GM18508 (cell line): ENCODE results near the gene PLEKHB1.

ENCODE experiments used
- ATAC-seq: cut with Tn5 transposase; IDR thresholded peaks from one replicate; pipeline ENCODE4 v1.9.1; 2021; ENCODE audit warnings: moderate number of reproducible peaks; ENCODE audit not compliant: insufficient read depth, unreplicated experiment

The PLEKHB1 gene

DNA sequence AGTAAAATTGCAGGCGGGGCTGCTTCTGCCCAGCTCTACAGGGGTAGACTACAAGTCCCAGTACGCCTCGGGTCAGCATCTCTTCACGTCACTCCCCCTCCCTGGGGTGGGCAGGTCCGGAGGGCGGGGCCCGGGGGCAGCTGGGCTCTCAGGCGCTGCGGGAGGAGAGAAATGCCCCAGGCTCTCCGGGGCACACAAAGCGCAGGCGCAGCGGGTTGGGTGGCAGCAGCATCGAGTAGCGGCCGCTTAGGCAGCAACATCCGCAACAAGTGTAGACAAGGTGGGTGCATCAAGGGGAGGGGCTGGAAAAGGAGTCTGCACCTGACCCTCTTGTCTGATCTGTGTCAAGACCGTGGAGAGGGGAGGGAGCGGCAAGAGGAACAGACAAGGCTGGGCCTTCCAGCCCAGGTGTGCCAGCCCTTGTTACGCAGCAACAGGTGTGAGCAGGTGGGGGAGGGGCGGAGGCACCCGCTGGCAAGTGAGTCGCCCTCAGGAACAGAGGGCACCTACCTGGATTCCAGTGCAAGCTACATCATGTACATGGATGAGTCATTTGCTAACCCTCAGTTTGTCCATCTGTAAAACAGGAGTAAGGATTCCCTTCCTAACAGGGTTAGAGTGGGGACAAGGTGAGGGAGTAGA, 1.2 kb downstream of the PLEKHB1 start:
- ATAC-seq: no peak

DNA sequence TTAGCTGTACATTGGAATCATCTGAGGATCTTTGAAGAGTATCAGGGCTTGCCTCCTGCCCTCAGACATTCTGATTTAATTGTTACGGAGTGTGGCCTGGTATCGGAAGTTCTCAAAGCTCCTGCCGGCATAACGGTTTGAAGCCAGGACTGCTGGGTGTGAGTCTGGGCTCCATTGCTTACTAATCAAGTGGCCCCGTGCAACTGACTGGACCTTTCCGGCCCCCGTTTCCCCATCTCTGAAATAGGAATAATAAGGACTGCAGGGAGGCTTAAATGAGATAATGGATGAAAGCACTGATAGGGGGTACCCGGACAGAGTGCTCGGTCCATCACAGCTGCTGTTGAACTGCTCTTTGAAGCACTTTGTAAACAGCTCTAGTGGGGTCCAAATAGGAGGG, 1.7 kb downstream of the PLEKHB1 start:
- no peak for ATAC-seq

DNA sequence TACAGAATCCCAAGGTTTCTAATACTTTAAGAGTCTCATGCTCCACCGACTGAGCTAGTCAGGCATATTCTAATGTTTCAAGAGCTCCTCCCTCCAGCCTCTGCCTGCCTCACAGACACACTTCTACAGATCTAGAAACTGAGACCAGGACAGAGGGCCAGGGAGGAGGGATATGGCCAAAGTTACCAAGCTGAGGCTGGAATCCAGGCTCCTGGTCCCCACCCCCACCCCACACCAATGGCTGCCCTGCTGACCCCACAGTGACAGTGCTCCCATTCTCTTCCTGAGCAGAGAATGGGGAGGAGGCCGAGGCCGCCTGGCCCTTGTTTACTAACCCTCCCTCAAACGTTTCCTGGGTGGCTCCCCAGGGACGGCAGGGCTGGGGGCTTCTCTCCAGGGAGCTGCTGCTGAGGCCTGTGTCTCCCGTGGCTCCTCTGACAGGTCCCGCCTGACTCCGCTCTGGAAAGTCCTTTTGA, 2.2 kb downstream of the PLEKHB1 start:
- ATAC-seq: no peak

DNA sequence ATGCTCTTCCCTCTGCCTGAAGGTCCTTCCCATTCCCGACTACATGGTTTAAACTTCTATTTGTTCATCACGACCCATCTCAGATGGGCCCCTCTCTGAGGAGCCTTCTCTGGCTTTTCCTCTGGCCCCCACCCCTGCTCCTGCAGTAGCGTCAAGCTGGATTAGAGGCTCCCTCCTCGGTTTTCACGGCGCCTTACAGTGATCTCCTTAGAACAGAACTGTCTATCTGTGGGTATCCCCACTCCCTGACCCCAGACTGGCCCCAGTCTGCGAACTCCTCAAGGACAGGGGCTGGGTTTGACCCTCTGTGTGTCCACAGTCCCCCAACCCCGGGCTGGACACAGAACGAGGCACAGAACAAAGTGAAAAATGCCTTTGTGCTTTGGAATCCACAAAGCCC, 2.8 kb downstream of the PLEKHB1 start:
- ATAC-seq: no peak

DNA sequence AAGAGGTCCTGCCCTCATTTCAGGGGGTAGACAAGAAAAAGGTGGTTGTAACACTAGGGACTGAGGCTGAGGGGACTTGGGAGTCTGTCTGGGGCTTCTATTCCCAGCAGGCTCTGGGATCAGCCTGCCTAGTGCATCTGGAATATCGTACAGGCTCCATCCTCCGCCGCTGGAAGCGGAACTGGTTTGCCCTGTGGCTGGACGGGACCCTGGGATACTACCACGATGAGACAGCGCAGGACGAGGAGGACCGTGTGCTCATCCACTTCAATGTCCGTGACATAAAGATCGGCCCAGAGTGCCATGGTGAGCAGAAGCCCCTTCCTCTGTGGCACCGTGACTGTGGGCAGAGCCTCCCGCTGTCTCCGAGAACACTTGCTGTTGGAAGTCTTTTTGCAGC, 4.0 kb downstream of the PLEKHB1 start:
- ATAC-seq: no peak

DNA sequence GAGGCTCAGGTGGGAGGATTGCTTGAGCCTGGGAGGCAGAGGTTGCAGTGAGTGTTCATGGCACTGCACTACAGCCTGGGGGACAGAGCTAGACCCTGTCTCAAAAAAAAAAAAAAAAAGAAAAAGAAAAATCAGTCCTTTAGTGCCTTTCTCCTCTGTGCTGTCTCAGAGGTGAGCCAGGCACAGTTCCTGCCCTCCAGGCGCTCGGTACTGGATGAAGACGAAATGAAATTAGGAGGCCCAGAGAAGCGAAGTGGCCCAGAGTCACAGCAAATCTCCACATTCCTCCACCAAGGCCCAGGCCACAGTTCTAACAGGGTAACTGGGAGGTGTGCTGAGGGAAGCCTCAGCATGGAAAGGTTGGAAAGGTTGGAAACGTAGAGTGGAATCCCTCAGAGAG, 4.9 kb downstream of the PLEKHB1 start:
- no peak for ATAC-seq

DNA sequence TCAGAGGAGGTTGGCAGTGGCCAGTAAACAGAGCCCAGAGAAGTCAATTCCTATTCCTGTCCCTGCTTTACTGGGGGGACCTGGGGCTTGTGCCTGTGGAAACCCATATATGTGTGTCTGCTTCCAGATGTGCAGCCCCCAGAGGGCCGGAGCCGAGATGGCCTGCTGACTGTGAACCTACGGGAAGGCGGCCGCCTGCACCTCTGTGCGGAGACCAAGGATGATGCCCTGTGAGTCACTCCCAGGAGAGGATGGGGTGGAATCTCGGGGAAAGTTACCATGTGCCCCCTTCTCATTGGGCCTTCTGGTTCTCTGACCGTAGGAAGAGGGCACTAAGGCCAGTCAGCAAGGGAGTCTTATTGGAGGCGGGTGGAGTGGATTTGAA, 5.3 kb downstream of the PLEKHB1 start:
- no peak for ATAC-seq

DNA sequence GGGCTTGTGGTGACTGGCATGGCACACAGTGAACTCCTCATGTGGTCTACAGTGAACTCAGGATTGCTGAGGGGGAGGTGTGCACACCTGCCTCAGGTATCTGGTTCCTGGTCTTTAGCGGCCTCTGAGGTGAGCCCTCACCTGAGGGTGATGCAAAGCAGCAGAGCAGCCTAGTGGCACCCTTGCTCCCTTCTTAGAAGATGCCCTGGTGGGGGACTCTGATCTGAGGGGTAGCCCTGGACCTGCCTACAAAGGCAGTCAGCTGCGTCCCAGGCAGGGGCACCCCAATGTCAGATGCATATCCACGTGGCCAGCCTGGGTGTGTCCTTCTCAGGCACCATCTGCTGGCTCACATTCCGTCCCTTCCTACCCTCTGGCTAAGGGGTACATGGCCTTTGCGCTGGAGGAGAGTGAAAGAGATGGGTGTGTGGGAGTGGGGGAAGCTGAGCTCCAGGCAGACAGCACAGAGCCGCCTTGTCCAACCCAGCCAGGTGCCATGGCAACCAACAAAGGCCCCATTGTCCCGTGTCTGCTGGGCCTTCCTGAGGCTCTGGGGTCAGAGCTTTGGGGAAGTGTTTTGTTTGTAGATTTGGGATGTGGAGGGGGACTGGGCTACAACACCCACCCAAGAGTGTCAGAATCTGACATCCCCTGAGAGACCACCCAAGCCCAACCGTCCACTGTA, 5.8 kb downstream of the PLEKHB1 start:
- ATAC-seq: no peak

DNA sequence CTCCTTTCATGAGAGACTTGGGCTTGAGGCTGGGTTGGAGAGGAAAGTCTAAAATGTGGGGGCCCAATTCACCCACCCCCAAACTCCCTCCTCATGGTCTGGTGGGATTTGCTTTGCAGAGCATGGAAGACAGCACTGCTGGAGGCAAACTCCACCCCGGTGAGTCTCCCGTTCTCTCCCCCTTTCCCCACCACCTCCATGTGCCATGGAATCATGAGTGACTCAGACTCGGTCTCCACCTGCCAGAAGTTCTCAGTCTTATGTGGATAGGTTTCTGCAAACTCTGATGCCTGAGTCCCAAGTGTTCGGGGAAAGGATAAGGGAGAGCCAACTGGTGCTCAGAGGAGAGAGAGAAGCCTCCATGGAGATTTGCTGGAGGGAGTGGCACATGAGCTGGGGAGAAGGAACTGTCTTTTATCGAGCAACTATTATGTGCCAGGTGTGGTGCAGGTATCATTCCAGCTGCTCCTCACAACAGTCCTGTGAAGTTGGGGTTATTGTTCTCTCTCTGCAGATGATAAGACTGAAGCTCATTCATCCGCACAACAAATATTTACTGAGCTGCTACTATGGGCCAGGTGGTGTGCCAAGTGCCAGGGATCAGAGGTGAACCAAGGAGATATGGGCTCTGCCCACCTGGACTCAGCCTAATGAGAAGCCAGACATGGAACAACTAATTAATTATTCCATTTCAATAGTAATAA, 6.6 kb downstream of the PLEKHB1 start:
- no peak for ATAC-seq

DNA sequence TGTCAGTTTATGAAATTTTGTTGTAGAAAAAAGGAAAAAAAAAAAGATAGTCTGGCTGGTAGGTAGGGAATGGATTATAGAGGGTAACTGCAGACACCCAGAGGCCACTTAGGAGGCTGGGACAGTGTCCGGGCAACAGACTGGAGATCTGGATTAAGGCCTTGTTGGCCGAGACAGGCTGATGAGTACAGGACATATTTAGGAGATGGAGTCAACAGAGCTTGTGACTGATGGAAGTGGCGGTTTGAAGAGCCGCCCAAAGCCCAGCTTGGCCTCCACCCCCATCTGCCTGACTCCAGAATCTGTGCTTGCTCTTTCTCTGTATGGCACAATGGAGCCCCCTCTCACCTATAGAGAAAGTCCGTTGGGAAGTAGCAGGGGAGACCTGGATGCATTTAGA, 7.6 kb downstream of the PLEKHB1 start:
- no peak for ATAC-seq

DNA sequence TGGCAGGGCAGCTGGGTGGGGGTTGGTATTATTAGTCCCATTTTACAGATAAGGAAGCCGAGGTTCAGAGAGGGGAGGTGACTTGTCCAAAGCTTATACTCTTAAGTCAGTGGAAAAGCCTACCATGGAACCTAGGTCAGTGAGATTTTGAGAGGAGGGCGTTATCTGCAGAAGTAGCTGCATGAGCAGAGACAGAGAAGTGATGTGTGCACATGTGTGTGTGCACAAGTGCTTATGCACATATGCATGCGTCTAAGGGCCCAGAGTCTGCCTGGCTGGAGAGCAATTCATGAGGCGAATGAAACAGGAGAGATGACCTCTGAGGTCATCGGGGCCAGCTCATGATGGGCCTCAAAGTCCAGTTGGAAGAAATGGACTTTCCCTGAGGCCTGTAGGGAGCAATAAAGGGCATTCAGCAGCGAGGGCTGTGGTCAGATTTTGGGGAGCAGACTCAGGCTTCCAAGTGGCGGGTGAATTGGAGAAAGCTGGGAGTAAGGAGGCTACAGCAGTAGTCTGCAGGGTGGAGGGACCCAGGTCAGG, 8.2 kb downstream of the PLEKHB1 start:
- ATAC-seq: no peak

DNA sequence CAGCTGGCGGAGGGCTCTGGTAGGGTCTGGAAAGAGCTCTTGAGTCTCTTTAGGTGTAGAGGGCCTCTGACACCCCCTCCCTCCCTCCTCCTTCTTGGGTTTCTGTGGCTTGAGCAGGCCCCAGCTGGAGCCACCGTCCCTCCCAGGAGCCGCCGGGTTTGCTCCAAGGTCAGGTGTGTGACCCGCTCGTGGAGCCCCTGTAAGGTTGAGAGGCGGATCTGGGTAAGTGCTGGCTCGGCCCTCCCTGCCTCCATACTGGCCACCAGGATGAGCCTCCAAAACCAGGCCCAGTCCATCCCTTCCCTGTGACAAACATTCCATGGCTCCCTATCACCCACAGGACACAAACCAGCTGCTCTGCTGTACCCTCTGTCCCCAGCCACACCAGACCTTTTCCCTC, 9.3 kb downstream of the PLEKHB1 start:
- ATAC-seq: no peak

DNA sequence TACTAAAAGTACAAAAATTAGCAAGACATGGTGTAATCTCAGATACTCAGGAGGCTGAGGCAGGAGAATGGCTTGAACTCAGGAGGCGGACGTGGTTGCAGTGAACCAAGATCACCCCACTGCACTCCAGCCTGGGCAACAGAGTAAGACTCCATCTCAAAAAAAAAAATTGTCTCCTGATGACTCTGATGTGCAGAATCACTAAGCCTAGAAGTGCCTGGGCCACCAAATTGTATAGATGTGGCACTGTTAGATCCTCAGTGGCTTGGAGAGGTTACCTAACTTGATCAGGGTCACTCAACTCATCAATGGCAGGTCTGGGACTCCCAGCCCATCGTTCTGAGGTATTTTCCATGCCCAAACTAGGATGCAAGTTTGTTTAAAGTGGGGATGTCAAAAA, 10.6 kb downstream of the PLEKHB1 start:
- ATAC-seq: no peak

DNA sequence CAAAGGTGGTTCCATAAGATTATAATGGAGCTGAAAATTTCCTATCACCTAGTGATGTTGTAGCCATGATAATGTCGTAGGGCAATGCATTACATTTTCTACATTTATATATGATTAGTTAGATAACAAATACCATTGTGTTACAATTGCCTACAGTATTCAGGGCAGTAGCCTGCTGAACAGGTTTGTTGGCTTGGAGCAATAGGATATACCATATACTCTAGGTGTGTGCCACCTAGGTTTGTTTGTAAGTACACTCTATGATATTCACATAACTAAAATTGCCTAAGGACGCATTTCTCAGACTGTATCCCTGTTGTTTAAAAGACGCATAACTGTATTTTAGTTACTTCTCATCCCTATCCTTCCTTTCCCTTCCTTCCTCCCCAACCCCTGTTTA, 13.6 kb downstream of the PLEKHB1 start:
- no peak for ATAC-seq

DNA sequence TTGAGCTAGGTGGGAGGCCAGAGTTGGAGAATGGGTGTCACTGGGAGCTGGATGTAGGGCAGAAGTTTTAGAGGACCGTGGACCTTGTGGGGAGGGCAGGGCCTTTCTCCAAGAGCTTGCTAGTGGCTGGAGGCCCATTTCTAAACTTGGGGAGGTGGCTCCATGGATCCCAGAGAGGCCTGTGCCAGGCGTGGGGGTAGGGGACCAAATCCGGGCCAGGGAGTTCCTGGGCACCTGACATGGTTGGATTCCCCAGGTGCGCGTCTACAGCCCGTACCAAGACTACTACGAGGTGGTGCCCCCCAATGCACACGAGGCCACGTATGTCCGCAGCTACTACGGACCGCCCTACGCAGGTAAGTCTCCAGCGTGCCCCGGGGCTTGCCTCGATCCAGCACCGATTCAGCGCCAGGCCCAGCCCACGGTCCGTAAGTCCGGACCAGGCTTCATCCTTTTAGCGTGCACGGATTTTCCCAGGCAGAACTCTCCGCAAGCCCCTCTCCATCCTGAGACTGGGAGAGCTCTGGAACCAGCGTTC, 14.2 kb downstream of the PLEKHB1 start:
- ATAC-seq: no peak

DNA sequence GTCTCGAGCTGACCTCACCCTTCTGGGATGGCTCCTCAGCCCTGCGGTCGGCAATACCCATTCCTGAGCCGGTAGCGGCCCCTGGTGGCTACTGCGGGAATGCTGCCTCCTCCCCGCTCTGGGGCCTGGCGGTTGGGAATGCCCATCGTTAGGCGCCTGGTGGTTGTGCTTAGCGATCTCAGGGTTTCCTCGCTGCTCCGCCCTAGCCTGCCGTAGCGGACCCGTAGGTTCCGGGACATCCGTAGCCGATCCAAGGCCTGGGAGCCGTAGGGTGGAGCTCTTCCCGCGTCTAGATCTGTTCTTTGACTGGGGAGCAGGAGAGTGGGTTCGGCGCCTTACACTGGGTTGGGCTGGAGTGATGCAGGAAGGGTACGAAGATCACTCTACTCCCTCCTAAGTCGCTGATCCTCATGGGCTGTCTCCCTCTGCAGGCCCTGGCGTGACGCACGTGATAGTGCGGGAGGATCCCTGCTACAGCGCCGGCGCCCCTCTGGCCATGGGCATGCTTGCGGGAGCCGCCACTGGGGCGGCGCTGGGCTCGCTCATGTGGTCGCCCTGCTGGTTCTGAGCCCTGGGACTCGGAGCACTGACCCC, 14.8 kb downstream of the PLEKHB1 start:
- ATAC-seq: no peak

DNA sequence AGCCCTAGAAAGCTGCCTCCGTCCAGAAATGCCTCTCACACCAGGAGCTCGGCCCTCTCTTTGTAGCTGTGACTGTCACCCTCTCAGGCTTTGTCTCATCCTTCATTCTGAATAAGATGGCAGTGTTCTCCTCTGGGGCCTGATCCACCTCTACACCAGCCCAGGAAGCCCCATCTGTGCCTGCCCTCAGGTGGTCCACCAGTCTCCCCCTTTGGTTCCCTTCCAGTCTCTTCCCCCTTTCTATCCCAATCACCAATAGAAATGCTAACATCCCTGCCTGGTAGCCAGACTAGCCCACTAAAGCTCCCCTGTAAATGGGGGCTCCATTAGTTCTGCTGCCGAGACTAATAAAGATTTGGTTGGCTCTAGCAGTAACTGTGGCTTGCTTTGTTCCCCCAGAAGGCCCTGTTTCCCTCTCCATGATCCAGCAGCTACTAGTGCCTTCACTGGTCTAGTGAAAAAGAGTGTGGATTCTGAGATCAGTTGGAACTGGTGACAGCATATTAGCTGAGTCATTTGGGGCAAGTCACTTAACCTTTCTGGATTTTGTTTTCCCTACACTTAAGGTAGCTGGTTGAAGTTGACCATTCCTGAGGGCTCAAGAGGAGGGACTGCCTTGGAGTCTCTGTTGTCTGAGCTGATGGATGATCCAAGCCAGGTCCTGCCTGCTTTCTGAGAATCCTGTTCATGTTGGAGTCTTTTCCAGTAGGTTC, 16.2 kb downstream of the PLEKHB1 start:
- ATAC-seq: no peak

DNA sequence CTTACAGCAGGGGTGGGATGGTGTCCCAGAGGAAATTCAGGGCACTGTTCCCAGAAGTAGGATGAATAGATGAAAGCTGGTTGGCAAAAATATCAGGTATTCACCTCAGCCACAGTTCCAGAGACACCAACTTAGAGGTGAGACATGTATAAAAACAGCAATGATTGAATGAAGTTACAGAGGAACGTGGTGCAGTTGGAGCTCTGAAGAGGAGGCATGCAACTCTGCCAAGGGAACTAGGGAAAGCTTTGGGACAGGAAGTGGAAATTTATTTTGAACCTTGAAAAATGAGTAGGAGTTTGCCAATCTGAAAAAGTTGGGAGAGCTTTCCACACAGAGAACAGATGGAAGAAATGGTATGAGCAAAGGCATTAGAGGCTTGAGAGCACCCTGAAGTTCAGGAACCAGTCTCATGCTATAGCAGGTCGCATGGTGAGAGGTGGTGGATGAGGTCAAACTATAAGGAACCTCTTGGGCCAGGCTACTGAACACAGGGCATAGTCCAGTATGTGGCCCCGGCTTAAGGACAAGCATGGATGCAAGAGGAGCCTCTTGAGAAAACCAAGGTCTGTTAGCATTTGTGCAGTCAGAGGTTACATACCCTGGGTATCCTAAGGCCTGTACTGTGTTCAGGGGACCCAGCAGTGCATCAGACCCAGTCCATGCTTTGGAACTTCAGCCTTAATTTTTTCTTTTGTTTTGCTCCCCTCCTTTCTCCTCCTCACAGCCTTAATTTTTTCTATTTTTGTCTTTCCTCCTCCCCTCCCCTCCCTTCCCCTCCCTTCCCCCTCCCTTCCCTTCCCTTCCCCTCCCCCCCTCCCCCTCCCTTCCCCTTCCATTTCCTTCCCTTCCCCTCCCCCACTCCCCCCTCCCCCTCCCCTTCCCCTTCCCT, 17.5 kb downstream of the PLEKHB1 start:
- no peak for ATAC-seq

DNA sequence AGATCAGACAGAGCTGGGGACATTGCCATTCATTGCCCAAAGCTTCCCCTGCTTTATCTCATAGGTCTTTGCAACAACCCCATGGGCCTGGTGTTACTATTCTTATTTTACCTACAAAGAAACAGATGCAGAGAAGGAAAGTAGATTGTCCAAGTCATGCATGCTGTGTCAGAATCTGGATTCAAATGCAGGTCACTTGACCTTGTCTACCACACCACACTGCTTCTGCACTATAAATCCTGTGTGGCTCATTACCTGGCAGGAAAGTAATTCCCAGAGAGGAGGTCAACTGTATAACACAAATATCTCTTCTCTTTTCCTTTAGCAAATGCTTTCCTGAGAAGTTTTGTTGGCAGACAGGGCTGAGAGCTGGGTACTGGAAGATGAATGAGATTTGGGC, 18.5 kb downstream of the PLEKHB1 start:
- no peak for ATAC-seq
